HCT116 (cell line): ENCODE measurements around the gene COL18A1. TPM values are rescaled to one million over a fixed set of nuclear protein-coding genes. Genes with fewer than 3 reads are reported as not detected.

Experiments
- ATAC-seq: fragments of 200-7000 bp; cut with Tn5 transposase; 2 replicates; pipeline ENCODE4 v1.9.1; 2020; ENCODE audit warnings: mild to moderate bottlenecking, moderate library complexity
- BruUV-seq: library from RNA; stranded (reverse); fragments of 400-500 nt; replicated peaks from 2 replicates; lab custom pipeline; 2021; lab: Mats Ljungman, UMichigan
- CTCF ChIA-PET: fragments of 300-600 bp; sonication (Branson Sonifier 250); formaldehyde crosslinking; loops from one replicate; lab custom pipeline; 2021; ENCODE audit warnings: antibody characterized with exemption; lab: Charles Lee
- POLR2A ChIA-PET: fragments of 300-600, 350-600 bp; sonication (Branson Sonifier 250); formaldehyde crosslinking; loops from one replicate; lab custom pipeline; 2021; ENCODE audit warnings: antibody characterized with exemption; lab: Charles Lee
- RAD21 ChIA-PET, 2 experiments: fragments of 300-600 bp; sonication (Branson Sonifier 250); formaldehyde crosslinking; loops; one replicate each; lab custom pipeline; 2023; ENCODE audit warnings: low total read pairs in 2 of 2; ENCODE audit not compliant: uncharacterized antibody in 2 of 2, unreplicated experiment in 2 of 2, low non-redundant PET in 1 of 2; lab: Charles Lee
- DNase-seq: peaks from one replicate; pipeline ENCODE4 v3.0.0-alpha.2; 2010; ENCODE audit warnings: low read depth, low spot score
- H2AFZ ChIP-seq: fragments of 200-600 bp; shearing (Covaris generic), sonication (generic); 2 replicates; pipeline ENCODE4 v1.6.1; 2017; ENCODE audit warnings: low read depth, mixed run types, mixed read lengths, antibody characterized with exemption, low read length; ENCODE audit not compliant: poor library complexity, severe bottlenecking
- H3K27ac ChIP-seq: 2 replicates; pipeline ENCODE4 v1.5.1; 2012; ENCODE audit warnings: low read depth, low read length
- H3K27me3 ChIP-seq: fragments of 200-600 bp; sonication (generic); 2 replicates; pipeline ENCODE4 v1.6.1; 2016; ENCODE audit warnings: mixed run types, low read length, mixed read lengths; ENCODE audit not compliant: insufficient read depth
- H3K36me3 ChIP-seq, 2 experiments: fragments of 200-500 bp in 1 of 2; fragments of 200-600 bp in 1 of 2; sonication (Bioruptor generic) in 1 of 2; sonication (generic) in 1 of 2; 2 replicates each; pipeline versions ENCODE4 v1.5.1 to v1.6.1; 2014 to 2016; ENCODE audit warnings: low read length in 2 of 2, inconsistent platforms in 1 of 2, mixed read lengths in 1 of 2, mixed run types in 1 of 2; ENCODE audit not compliant: insufficient read depth in 2 of 2, control insufficient read depth in 1 of 2
- H3K4me1 ChIP-seq, 2 experiments: fragments of 200-600 bp in 1 of 2; sonication (generic) in 1 of 2; 2 replicates each; pipeline versions ENCODE4 v1.5.1 to v1.6.1; 2012 to 2017; ENCODE audit warnings: low read length in 2 of 2, inconsistent platforms in 1 of 2, mild to moderate bottlenecking in 1 of 2, mixed read lengths in 1 of 2, mixed run types in 1 of 2, moderate library complexity in 1 of 2; ENCODE audit not compliant: insufficient read depth in 2 of 2, control insufficient read depth in 1 of 2
- H3K4me2 ChIP-seq: fragments of 200-600 bp; sonication (generic); 2 replicates; pipeline ENCODE4 v1.6.1; 2017; ENCODE audit warnings: mixed run types, low read length, mixed read lengths
- H3K4me3 ChIP-seq, 2 experiments: fragments of 200-600 bp in 1 of 2; sonication (generic) in 1 of 2; replicated peaks in 1 of 2; 2 replicates each; pipeline ENCODE4 v1.5.1; 2011 to 2016; ENCODE audit warnings: low read length in 2 of 2, control low read depth in 1 of 2, low read depth in 1 of 2, mild to moderate bottlenecking in 1 of 2, mixed read lengths in 1 of 2, mixed run types in 1 of 2
- H3K79me2 ChIP-seq: fragments of 200-600 bp; sonication (generic); 2 replicates; pipeline ENCODE4 v1.6.1; 2017; ENCODE audit warnings: mild to moderate bottlenecking, mixed run types, low read length, moderate library complexity, mixed read lengths; ENCODE audit not compliant: insufficient read depth
- H3K9ac ChIP-seq: fragments of 200-600 bp; sonication (generic); 2 replicates; pipeline ENCODE4 v1.6.1; 2016; ENCODE audit warnings: low read length, mixed read lengths
- H3K9me2 ChIP-seq: fragments of 200-600 bp; sonication (generic), shearing (Covaris generic); 2 replicates; pipeline ENCODE4 v1.6.1; 2017; ENCODE audit warnings: mixed run types, mild to moderate bottlenecking, moderate library complexity; ENCODE audit not compliant: insufficient read depth
- H3K9me3 ChIP-seq, 2 experiments: fragments of 200-500 bp in 1 of 2; fragments of 200-600 bp in 1 of 2; sonication (Bioruptor generic) in 1 of 2; sonication (generic) in 1 of 2; 2 replicates each; pipeline ENCODE4 v1.6.1; 2014 to 2017; ENCODE audit warnings: low read length in 2 of 2, mixed read lengths in 2 of 2, inconsistent platforms in 1 of 2, low read depth in 1 of 2, mild to moderate bottlenecking in 1 of 2, mixed run types in 1 of 2, moderate library complexity in 1 of 2; ENCODE audit not compliant: control insufficient read depth in 1 of 2, insufficient read depth in 1 of 2
- H4K20me1 ChIP-seq: fragments of 200-600 bp; sonication (generic), shearing (Covaris generic); 2 replicates; pipeline ENCODE4 v1.6.1; 2017; ENCODE audit warnings: mixed run types, mild to moderate bottlenecking, moderate library complexity; ENCODE audit not compliant: insufficient read depth
- CBX3 ChIP-seq: IDR thresholded peaks from 2 replicates; pipeline ENCODE4 v1.6.1; 2012; ENCODE audit warnings: low read depth
- CTCF ChIP-seq, 3 experiments: fragments of 200-600 bp in 1 of 3; sonication (generic) in 1 of 3; IDR thresholded peaks in 2 of 3; conservative IDR thresholded peaks in 1 of 3; 2 replicates each; pipeline ENCODE4 v1.5.1; 2012 to 2017; ENCODE audit warnings: low read depth in 2 of 3, low read length in 2 of 3, antibody characterized with exemption in 1 of 3, borderline replicate concordance in 1 of 3, control low read depth in 1 of 3, mild to moderate bottlenecking in 1 of 3, mixed read lengths in 1 of 3, mixed run types in 1 of 3, moderate library complexity in 1 of 3; ENCODE audit not compliant: insufficient read depth in 1 of 3
- EGR1 ChIP-seq: IDR thresholded peaks from 2 replicates; pipeline ENCODE4 v1.6.1; 2012; ENCODE audit warnings: low read depth
- ELF1 ChIP-seq: IDR thresholded peaks from 2 replicates; pipeline ENCODE4 v1.6.1; 2012; ENCODE audit warnings: low read depth, borderline replicate concordance
- EZH2 ChIP-seq: fragments of 200-600 bp; sonication (generic); IDR thresholded peaks from 2 replicates; pipeline ENCODE4 v1.6.1; 2017; ENCODE audit warnings: antibody characterized with exemption, mixed run types
- FOSL1 ChIP-seq: IDR thresholded peaks from 2 replicates; pipeline ENCODE4 v1.6.1; 2012; ENCODE audit warnings: low read depth
- JUND ChIP-seq: IDR thresholded peaks from 2 replicates; pipeline ENCODE4 v1.6.1; 2012
- POLR2A ChIP-seq: IDR thresholded peaks from 2 replicates; pipeline ENCODE4 v1.7.0; 2011; ENCODE audit warnings: borderline replicate concordance; ENCODE audit not compliant: insufficient read depth, insufficient read length; ENCODE audit errors: extremely low read depth
- SIN3A ChIP-seq: IDR thresholded peaks from 2 replicates; pipeline ENCODE4 v1.6.1; 2012; ENCODE audit warnings: low read depth
- TCF7L2 ChIP-seq: IDR thresholded peaks from 2 replicates; pipeline ENCODE4 v1.7.0; 2011; ENCODE audit warnings: borderline replicate concordance, inconsistent platforms; ENCODE audit not compliant: insufficient read depth, insufficient read length; ENCODE audit errors: extremely low read depth
- YY1 ChIP-seq: IDR thresholded peaks from 2 replicates; pipeline ENCODE4 v1.6.1; 2011; ENCODE audit warnings: low read length, low read depth, moderate library complexity, mild to moderate bottlenecking; ENCODE audit not compliant: insufficient replicate concordance; ENCODE audit errors: extremely low read depth
- intact Hi-C: fragments of 100-400 bp; cut with micrococcal nuclease; formaldehyde crosslinking; loops from 2 replicates; pipeline ENCODE4 v1.10.0; 2022
- total RNA-seq: library from RNA; stranded (reverse); gene quantifications from one replicate; pipeline ENCODE4 v1.2.1, GENCODE V29; 2021; ENCODE audit not compliant: unreplicated experiment
- TF ChIP-seq, protein P1 (sequence below): IDR thresholded peaks from 2 replicates; pipeline ENCODE4 v1.6.1; 2011; ENCODE audit warnings: mild to moderate bottlenecking, low read length, moderate library complexity; ENCODE audit not compliant: insufficient replicate concordance; ENCODE audit errors: extremely low read depth

COL18A1 gene
- total RNA-seq, 1 experiment from 2014 or later: 59.5 TPM

- Histone ChIP-seq H4K20me1 (no peaks in the 10 kb centered on the region), H3K36me3 (no peaks in the 10 kb centered on the region), H3K4me2 (no peak overlapping the region), H3K27me3 (no peaks in the 10 kb centered on the region), H3K4me3 (no peak overlapping the region), H3K4me1 (peaks cover 0 to 12% of the 10 kb centered on the region in 2 experiments; a peak in 1 of 4 replicates), H3K9me2 (no peaks in the 10 kb centered on the region), H3K9me3 (no peaks in the 10 kb centered on the region), H2AFZ (no peak overlapping the region), H3K27ac (no peak overlapping the region), H3K9ac (no peak overlapping the region), H3K79me2 (no peaks in the 10 kb centered on the region)
- RAD21 ChIA-PET: no interaction called here
- BruUV-seq: no TSS peak
- POLR2A ChIA-PET: no interaction called here
- CTCF ChIA-PET: no interaction called here
- ATAC-seq (no peak), DNase-seq (no peak)
- intact Hi-C loops: no loop called here
- TF ChIP-seq YY1 (no peak), JUND (no peak), EGR1 (no peak)
- TF ChIP-seq, protein P1, sequence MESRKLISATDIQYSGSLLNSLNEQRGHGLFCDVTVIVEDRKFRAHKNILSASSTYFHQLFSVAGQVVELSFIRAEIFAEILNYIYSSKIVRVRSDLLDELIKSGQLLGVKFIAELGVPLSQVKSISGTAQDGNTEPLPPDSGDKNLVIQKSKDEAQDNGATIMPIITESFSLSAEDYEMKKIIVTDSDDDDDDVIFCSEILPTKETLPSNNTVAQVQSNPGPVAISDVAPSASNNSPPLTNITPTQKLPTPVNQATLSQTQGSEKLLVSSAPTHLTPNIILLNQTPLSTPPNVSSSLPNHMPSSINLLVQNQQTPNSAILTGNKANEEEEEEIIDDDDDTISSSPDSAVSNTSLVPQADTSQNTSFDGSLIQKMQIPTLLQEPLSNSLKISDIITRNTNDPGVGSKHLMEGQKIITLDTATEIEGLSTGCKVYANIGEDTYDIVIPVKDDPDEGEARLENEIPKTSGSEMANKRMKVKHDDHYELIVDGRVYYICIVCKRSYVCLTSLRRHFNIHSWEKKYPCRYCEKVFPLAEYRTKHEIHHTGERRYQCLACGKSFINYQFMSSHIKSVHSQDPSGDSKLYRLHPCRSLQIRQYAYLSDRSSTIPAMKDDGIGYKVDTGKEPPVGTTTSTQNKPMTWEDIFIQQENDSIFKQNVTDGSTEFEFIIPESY: no peak
Measured at GRCh38 chr21:45384656-45385548, 20.1 kb upstream of the COL18A1 start.

DNA sequence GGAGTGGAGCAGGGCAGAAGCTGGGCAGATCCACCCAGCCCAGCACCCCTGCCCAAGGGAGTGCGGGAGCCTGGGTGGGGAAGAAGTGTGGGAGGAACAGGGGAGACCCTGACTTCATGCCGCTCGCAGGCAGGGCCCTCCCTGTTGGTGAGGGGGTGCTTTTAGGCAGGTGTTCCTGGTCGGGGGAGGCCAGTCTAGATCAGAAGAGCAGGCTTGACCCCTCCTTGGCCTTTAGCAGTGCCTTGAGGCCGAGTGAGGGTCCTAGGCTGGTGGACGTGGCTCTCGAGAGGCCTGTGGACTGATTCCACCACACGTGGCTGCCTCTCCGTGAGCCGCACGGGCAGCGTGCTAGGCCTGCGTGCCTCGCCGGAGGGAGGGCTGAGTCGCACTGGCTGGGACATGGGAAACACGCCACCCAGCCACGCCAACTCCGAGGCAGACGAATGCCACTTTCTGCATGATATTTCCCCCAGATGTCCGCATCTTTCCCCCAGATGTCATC, 19.4 kb upstream of the COL18A1 start:
- BruUV-seq: no TSS peak
- H3K4me3 ChIP-seq: no peak overlapping the region
- no peaks in the 10 kb centered on the region for H3K36me3 ChIP-seq
- no peaks in the 10 kb centered on the region for H4K20me1 ChIP-seq
- no peaks in the 10 kb centered on the region for H3K27me3 ChIP-seq
- H3K9me3 ChIP-seq: no peaks in the 10 kb centered on the region
- intact Hi-C loops: no loop called here
- ChIA-PET POLR2A (no interaction called here), CTCF (no interaction called here), RAD21 (no interaction called here)
- no peak overlapping the region for H3K27ac ChIP-seq
- no peak for ATAC-seq
- H2AFZ ChIP-seq: no peak overlapping the region
- peaks cover 0 to 12% of the 10 kb centered on the region in 2 experiments; a peak in 1 of 4 replicates for H3K4me1 ChIP-seq
- no peak overlapping the region for H3K9ac ChIP-seq
- H3K79me2 ChIP-seq: no peaks in the 10 kb centered on the region
- DNase-seq: no peak
- no peaks in the 10 kb centered on the region for H3K9me2 ChIP-seq
- no peak overlapping the region for H3K4me2 ChIP-seq
- TF ChIP-seq FOSL1: no peak
- TF ChIP-seq, protein P1: no peak
- no peak for TF ChIP-seq TCF7L2
- no peak for TF ChIP-seq EZH2
- no peak for TF ChIP-seq SIN3A
- no peak for TF ChIP-seq POLR2A
- no peak for TF ChIP-seq ELF1
- no peak for TF ChIP-seq EGR1
- no peak for TF ChIP-seq JUND
- TF ChIP-seq CBX3: no peak
- TF ChIP-seq CTCF (IDR thresholded peaks at IDR 0.05 in 2 of 3, conservative IDR thresholded peaks at IDR 0.05 in 1 of 3; ENCODE audit: borderline replicate concordance in 1 of 3, insufficient read depth in 1 of 3, low read depth in 2 of 3, low read length in 2 of 3): no peak
